ENCODE results near the gene ARHGEF28.

The ARHGEF28 gene

GRCh38 chr5:73783828-73784227, 157.8 kb downstream of the ARHGEF28 start:
- no peak for DNase-seq

- DNase-seq, result no peak
These were observed 160.2 kb downstream of the ARHGEF28 start for GRCh38 chr5:73786043-73786831.

DNA sequence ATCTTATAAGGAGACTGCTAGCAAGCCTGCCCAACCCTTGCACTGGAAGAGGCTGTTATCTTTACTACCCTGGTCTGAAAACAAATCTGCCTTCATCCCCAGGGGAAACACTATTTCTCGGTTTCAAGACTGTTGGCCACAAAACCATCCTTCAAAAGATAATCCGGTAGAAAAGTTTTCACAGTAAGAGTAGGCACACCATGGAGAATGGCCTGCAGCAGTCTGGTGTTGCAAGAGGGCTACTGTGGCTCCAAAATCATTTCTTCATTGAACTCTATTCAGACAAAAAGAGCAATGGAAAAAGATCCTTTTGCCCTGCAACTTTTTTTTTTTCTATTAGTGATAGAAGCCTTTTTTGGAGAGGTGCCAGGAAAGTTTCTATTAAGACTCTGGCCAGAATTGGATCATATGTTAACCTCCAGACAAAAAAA, 163.9 kb downstream of the ARHGEF28 start:
- DNase-seq, result no peak

GRCh38 chr5:73791389-73791788, 165.4 kb downstream of the ARHGEF28 start:
- DNase-seq, result no peak

- peak; percentile 32 for DNase-seq
These were observed 166.8 kb downstream of the ARHGEF28 start for GRCh38 chr5:73792687-73793320.

- DNase-seq, result no peak
These were observed 167.9 kb downstream of the ARHGEF28 start for GRCh38 chr5:73793911-73794310.

DNA sequence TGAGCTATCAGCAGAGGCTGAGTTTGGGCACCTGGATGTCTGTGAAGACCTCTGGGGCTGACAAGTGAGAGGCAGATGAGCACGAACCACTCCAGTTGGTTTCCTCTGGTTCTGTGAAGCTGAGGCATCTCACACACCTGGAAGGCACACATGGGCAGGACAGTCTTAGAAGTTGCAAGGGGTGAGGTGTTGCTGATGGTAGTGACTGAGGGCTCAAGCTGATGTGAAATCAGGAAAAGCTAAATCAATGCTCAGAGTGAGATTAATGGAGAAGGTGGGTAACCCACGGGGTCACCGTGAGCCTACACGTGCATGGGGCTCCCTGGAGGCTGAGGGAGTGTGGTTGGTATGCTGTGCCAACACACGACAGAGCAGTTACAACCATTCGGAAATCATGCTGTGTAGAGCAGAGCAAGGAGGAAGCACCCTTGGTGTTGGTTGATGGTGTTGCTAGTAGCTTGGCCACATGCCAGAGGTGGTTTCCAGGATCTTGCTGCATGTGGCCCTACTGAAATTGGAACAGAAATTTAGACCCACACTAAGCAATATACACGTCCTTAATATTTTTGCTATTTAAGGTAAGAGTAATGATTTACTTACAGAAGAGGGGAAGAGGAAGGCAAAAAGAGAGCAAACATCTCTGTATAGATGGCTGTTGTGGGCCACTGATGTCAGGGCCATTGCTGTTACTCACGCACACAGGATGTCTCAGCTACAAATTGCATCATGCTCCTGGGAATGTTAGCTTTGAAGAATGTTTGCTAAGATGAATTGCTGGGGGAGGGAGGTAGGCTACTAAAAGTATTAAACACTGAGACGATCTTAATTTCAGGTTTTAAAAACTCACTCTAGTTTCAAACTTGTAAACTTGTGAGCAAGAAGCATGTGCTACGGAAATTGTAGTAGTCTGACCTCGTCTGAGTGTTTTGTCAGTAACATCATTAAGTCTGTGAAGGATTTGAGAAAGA, 170.5 kb downstream of the ARHGEF28 start:
- DNase-seq, result no peak

DNA sequence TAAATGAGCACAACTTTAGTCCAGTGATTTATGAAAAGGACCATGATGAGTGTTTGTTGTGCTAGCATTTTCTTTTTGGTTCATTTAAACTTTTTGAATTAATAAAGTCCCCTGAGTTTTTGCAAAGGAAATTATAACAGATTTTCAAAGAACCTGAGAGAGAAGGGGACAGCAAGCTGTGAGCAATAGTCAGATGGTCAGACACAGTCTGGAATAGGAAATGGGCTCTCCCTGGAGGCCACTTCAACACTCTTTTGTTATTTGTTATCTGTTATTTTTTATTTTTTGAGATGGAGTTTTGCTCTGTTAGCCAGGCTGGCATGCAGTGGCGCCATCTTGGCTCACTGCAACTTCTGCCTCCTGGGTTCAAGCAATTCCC, 171.1 kb downstream of the ARHGEF28 start:
- no peak for DNase-seq

DNA sequence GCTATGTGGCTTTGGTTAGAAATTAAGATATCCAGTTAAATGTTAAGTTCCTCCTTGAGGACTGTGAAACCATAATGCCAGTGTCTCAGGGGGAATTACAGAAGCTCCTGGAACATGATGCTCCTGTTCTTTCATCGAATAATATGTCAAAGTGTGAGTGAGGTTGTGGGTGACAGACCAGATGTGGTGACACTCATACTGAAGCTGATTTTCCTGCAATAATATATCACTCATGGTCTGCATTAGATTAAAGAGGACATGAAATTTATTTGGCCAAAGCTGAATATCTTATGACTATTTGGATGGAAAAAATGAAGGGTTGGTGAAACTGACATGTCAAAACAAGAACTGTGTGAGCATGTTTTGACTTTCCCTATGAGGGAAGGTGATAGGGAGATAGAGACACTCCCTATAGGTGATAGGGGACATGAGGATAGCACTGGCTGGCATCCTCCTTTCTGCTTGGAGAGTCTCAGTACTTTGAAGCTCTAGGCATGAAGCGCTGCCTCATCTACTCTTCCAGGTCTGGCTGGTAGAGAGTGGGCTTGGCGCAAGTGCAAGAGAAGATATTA, 173.5 kb downstream of the ARHGEF28 start:
- no peak for DNase-seq

GRCh38 chr5:73801686-73802085, 175.7 kb downstream of the ARHGEF28 start:
- DNase-seq, result no peak

DNA sequence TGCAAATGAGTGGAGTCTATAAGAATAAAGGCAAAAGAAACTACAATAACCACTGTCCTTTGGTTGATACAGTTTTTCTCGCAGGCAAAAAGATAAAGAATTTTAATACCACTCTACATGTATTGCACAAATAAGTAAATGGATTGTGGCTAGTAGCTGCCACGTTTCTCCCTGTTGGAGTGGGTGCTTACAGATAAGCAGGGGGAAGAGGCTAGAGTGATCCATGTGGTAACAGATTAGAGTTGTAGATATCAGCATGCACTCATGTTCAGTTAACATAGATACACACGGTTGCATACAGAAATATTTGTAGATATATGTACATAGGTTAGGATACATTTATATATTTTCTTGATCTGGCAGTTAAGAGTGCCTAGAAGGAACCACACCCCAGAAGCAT, 179.5 kb downstream of the ARHGEF28 start:
- no peak for DNase-seq

DNA sequence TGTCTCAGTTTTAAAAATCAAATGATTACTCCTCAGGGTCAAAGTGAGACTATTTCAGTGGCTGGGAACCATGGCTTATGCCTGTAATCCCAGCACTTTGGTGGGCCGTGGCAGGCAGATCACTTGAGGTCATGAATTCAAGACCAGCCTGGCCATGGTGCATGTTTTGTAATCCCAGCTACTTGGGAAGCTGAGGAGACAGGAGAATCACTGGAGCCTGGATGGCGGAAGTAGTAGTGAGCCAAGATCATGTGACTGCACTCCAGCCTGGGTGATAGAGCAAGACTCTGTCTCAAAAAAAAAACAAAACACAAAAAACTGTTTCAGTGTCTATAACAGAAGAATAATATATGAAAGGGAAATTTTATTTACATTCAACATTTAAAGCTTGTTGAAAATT, 182.9 kb downstream of the ARHGEF28 start:
- DNase-seq, result no peak

GRCh38 chr5:73810429-73810828, 184.4 kb downstream of the ARHGEF28 start:
- DNase-seq, result no peak

GRCh38 chr5:73812457-73812856, 186.5 kb downstream of the ARHGEF28 start:
- DNase-seq, result no peak

GRCh38 chr5:73812962-73813588, 187.1 kb downstream of the ARHGEF28 start:
- no peak for DNase-seq

DNA sequence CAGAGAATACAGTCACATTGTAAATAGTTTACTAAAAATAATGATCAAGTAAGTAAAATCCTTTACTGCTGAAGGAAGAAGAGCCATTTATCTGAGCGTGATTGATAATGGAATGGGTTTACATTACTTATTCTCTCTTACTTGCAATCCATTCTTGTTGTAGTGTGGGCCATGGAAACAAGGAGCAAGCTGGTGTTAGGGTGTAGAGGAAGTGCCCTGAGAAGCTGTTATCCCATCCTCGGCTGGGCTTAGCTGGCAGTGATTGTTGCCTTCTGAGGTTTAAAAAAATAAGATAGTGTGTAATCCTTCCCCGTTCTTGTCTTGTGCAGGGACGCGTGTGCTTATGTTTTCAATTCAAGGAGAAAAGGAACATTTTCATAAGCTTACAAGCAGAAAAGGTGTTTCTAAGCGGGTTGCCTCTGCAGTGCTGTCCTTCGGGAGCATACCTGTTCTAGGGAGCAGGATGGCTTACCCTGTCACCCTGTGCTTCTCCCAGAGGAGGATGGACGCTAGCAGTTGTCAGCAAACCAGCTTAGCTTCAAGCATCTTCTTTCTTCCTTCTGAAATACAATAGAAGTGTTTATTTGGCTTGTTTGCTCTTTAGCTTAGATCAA, 188.3 kb downstream of the ARHGEF28 start:
- no peak for DNase-seq

DNA sequence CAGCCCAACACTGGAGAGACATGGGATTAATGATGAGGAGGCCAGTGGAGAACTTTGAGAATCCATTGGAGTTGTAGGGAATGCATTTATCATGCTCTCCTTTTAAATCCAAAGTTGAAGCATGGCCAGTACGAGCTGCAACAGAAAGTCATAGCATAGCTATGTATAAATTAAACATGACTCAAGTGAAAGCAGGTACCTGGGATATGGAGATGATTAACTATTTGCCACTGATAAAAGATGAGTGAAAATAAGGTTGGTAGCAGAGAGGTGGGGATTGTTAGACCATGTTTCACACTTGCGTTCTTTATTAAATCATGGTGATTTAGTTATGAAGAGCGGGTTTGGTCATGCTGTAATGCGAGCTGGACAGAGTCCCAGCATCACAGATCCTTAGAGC, 189.6 kb downstream of the ARHGEF28 start:
- DNase-seq, result no peak

DNA sequence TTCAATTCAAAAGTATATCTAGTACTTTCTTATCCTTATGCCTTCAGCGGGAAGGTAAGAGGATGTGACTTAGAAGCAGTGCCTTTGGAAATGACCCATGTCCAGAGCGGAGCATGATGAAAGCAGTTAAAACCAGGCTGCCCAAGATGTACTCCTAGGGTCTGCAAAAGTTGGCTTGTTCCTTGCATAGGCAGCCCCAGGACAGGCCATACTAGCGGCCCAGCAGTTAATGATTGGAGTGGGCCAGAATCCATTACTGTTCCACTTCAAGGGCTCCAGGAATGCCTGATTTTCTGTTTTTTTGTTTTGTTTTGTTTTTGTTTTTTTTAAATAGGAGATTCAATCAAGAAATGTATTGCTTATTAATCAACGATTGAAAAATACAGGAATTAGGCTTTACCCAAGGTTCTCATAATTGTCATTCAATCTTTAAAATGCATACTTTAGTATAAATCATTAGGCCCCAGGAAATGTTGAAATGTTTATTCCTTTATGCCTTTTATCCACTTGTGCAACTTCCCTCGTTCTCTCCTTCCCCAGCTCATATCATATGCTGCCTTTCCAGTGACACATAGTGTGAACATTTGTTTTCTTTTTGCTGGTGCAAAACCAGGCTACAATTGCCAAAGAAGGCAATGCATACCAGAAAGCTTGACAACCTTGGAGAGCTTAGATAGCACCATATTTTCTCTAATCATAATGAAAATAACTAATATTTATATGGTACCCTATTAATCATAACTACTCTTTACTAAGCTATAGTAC, 190.8 kb downstream of the ARHGEF28 start:
- DNase-seq, result no peak

- no peak for DNase-seq
These were observed 192.4 kb downstream of the ARHGEF28 start for GRCh38 chr5:73818357-73818756.

GRCh38 chr5:73820326-73820725, 194.3 kb downstream of the ARHGEF28 start:
- no peak for DNase-seq

DNA sequence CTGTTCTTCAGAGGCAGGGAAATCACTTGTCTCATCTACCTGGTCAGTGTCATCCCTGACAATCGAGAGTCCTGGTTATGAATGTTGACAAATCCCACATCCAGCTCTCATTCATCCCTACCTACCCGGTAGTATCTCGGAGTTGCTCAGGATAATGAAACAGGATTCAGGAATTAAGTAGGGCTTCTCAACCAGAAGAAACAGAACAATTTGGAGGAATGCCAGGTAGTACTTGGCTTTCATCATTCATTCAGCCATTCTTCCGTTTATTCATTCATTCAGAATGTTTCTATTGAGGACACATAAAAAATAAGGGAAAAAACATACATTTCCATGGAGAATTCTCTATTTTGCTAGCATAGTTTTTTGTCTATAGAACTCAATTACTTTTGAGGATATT, 195.0 kb downstream of the ARHGEF28 start:
- DNase-seq, result no peak
